PC-3 (cell line): Measurements from ENCODE around the gene TMPRSS13. TPM values are rescaled to one million over a fixed set of nuclear protein-coding genes. Genes with fewer than 3 reads are reported as not detected.

Experiments used
- ATAC-seq: fragments of 200-7000 bp; cut with Tn5 transposase; 2 replicates; pipeline ENCODE4 v1.9.1; 2020; ENCODE audit warnings: mild to moderate bottlenecking, moderate library complexity
- BruUV-seq: library from RNA; stranded (reverse); fragments of 400-500 nt; replicated peaks from 2 replicates; lab custom pipeline; 2021; lab: Mats Ljungman, UMichigan
- CTCF ChIA-PET: fragments of 300-600 bp; sonication (Branson Sonifier 250); formaldehyde crosslinking; loops from one replicate; lab custom pipeline; 2022; ENCODE audit warnings: antibody characterized with exemption; lab: Charles Lee
- POLR2A ChIA-PET: fragments of 300-600 bp; sonication (Branson Sonifier 250); formaldehyde crosslinking; loops from one replicate; lab custom pipeline; 2022; ENCODE audit warnings: antibody characterized with exemption; ENCODE audit not compliant: unreplicated experiment; lab: Charles Lee
- DNase-seq: peaks from one replicate; pipeline ENCODE4 v3.0.0-alpha.2; 2015
- H2AFZ ChIP-seq: fragments of 300-600 bp; sonication (generic); 2 replicates; pipeline ENCODE4 v1.6.0; 2016; ENCODE audit warnings: antibody characterized with exemption, low read length
- H3F3A ChIP-seq: fragments of 300-600 bp; sonication (generic); one replicate; pipeline ENCODE4 v1.6.0; 2017; ENCODE audit warnings: antibody characterized with exemption, low read length, control low read depth, mild to moderate bottlenecking; ENCODE audit not compliant: unreplicated experiment
- H3K27ac ChIP-seq: fragments of 300-600 bp; sonication (generic); 2 replicates; pipeline ENCODE4 v1.5.1; 2016; ENCODE audit warnings: mild to moderate bottlenecking, low read length
- H3K27me3 ChIP-seq: fragments of 300-600 bp; sonication (generic); 2 replicates; pipeline ENCODE4 v1.6.1; 2016; ENCODE audit warnings: low read length, mixed read lengths
- H3K36me3 ChIP-seq: fragments of 300-600 bp; sonication (generic); 2 replicates; pipeline ENCODE4 v1.6.1; 2016; ENCODE audit warnings: low read depth, mixed run types, low read length, mixed read lengths
- H3K4me1 ChIP-seq: fragments of 300-600 bp; sonication (generic); 2 replicates; pipeline ENCODE4 v1.5.1; 2016; ENCODE audit warnings: low read length; ENCODE audit not compliant: insufficient read depth
- H3K4me2 ChIP-seq: fragments of 300-600 bp; sonication (generic); 2 replicates; pipeline ENCODE4 v1.6.0; 2016; ENCODE audit warnings: low read length
- H3K4me3 ChIP-seq: fragments of 300-600 bp; sonication (generic); 2 replicates; pipeline ENCODE4 v1.5.1; 2016; ENCODE audit warnings: mild to moderate bottlenecking, low read length, mixed read lengths
- H3K79me2 ChIP-seq: fragments of 300-600 bp; sonication (generic); 2 replicates; pipeline ENCODE4 v1.6.1; 2017; ENCODE audit warnings: low read length, mixed read lengths
- H3K9ac ChIP-seq: fragments of 300-600 bp; sonication (generic); 2 replicates; pipeline ENCODE4 v1.6.0; 2016; ENCODE audit warnings: mild to moderate bottlenecking, low read length
- H3K9me2 ChIP-seq: fragments of 300-600 bp; sonication (generic); replicated peaks from 2 replicates; pipeline ENCODE4 v1.6.1; 2016; ENCODE audit warnings: mixed run types, low read length, mixed read lengths
- H3K9me3 ChIP-seq: fragments of 300-600 bp; sonication (generic); 2 replicates; pipeline ENCODE4 v1.6.1; 2016; ENCODE audit warnings: low read length, mixed read lengths
- H4K20me1 ChIP-seq: fragments of 300-600 bp; sonication (generic); 2 replicates; pipeline ENCODE4 v1.6.1; 2016; ENCODE audit warnings: low read length, mixed read lengths
- CTCF ChIP-seq: fragments of 300-600 bp; sonication (generic); conservative IDR thresholded peaks from 2 replicates; pipeline ENCODE4 v1.5.1; 2017; ENCODE audit warnings: antibody characterized with exemption, low read depth, mild to moderate bottlenecking, low read length
- EZH2 ChIP-seq: fragments of 300-600 bp; sonication (generic); IDR thresholded peaks from one replicate; pipeline ENCODE4 v1.6.1; 2017; ENCODE audit warnings: antibody characterized with exemption, mild to moderate bottlenecking, low read length; ENCODE audit not compliant: unreplicated experiment
- EZH2phosphoT487 ChIP-seq: fragments of 300-600 bp; sonication (generic); IDR thresholded peaks from 2 replicates; pipeline ENCODE4 v1.6.1; 2018; ENCODE audit warnings: mild to moderate bottlenecking, antibody characterized with exemption, low read length, borderline replicate concordance
- intact Hi-C: fragments of 100-400 bp; cut with micrococcal nuclease; formaldehyde crosslinking; loops from 2 replicates; pipeline ENCODE4 v1.9.0; 2023
- total RNA-seq: library from RNA; depleted of rRNA; stranded (reverse); fragments of >200 nt; gene quantifications from 2 replicates; pipeline ENCODE4 v1.2.3, GENCODE V29; 2014

The TMPRSS13 gene
- total RNA-seq, 1 experiment from 2014 or later, result 2.9 TPM

- ATAC-seq, result no peak
- Histone ChIP-seq H4K20me1 (no peaks in the 10 kb centered on the region), H3F3A (no peaks in the 10 kb centered on the region), H3K4me2 (no peak overlapping the region), H3K36me3 (no peaks in the 10 kb centered on the region), H3K4me3 (no peak overlapping the region), H2AFZ (no peak overlapping the region), H3K79me2 (no peaks in the 10 kb centered on the region), H3K9me3 (no peaks in the 10 kb centered on the region), H3K9ac (no peak overlapping the region), H3K4me1 (no peaks in the 10 kb centered on the region), H3K27ac (no peak overlapping the region), H3K27me3 (peaks cover 88% of the 10 kb centered on the region), H3K9me2 (no peaks in the 10 kb centered on the region)
- no peak for DNase-seq
- intact Hi-C loops, result loop anchor here (10.0 kb wide), 1 partner anchor 95 kb away; no protein-coding TSS in a partner anchor
- TF ChIP-seq EZH2phosphoT487 (no peak), CTCF (no peak)
- ChIA-PET CTCF (no interaction called here), POLR2A (no interaction called here)
- BruUV-seq, result no TSS peak
Measured at GRCh38 chr11:117959438-117960149, 30.4 kb upstream of the TMPRSS13 start.

GRCh38 chr11:117958949-117959348 is 29.7 kb upstream of the TMPRSS13 start:
- no peaks in the 10 kb centered on the region for H3K4me1 ChIP-seq
- no peaks in the 10 kb centered on the region for H3K9me2 ChIP-seq
- BruUV-seq, result no TSS peak
- no peaks in the 10 kb centered on the region for H3F3A ChIP-seq
- intact Hi-C loops, result loop anchor here (10.0 kb wide), 1 partner anchor 96 kb away; no protein-coding TSS in a partner anchor
- H3K27me3 ChIP-seq, result peaks cover 91% of the 10 kb centered on the region
- POLR2A ChIA-PET, result no interaction called here
- no peak for DNase-seq
- TF ChIP-seq CTCF (no peak), EZH2 (no peak), EZH2phosphoT487 (no peak)
- H3K27ac ChIP-seq, result no peak overlapping the region
- H3K4me3 ChIP-seq, result no peak overlapping the region
- H3K79me2 ChIP-seq, result no peaks in the 10 kb centered on the region
- no peak for ATAC-seq
- H3K4me2 ChIP-seq, result no peak overlapping the region
- H3K36me3 ChIP-seq, result no peaks in the 10 kb centered on the region
- no peak overlapping the region for H2AFZ ChIP-seq
- H4K20me1 ChIP-seq, result no peaks in the 10 kb centered on the region
- CTCF ChIA-PET, result no interaction called here
- no peak overlapping the region for H3K9ac ChIP-seq
- no peaks in the 10 kb centered on the region for H3K9me3 ChIP-seq

- ChIA-PET CTCF (no interaction called here), POLR2A (no interaction called here)
- no peaks in the 10 kb centered on the region for H3K9me3 ChIP-seq
- H4K20me1 ChIP-seq, result no peaks in the 10 kb centered on the region
- no peaks in the 10 kb centered on the region for H3F3A ChIP-seq
- no peaks in the 10 kb centered on the region for H3K4me1 ChIP-seq
- H3K79me2 ChIP-seq, result no peaks in the 10 kb centered on the region
- no peak overlapping the region for H3K4me3 ChIP-seq
- intact Hi-C loops, result loop anchor here (10.0 kb wide), 1 partner anchor 102 kb away; no protein-coding TSS in a partner anchor
- ATAC-seq (no peak), DNase-seq (no peak)
- TF ChIP-seq EZH2, result no peak
- TF ChIP-seq EZH2phosphoT487, result no peak
- TF ChIP-seq CTCF, result no peak
- H3K27me3 ChIP-seq, result peaks cover 92% of the 10 kb centered on the region
- no TSS peak for BruUV-seq
- no peak overlapping the region for H3K27ac ChIP-seq
- H3K4me2 ChIP-seq, result no peak overlapping the region
- H3K9ac ChIP-seq, result no peak overlapping the region
- no peak overlapping the region for H2AFZ ChIP-seq
- H3K36me3 ChIP-seq, result no peaks in the 10 kb centered on the region
- no peaks in the 10 kb centered on the region for H3K9me2 ChIP-seq
Measured at GRCh38 chr11:117953024-117953671, 23.9 kb upstream of the TMPRSS13 start.
